H1 (cell line): ENCODE measurements around the gene CIC. TPM values are rescaled to one million over a fixed set of nuclear protein-coding genes. Genes with fewer than 3 reads are reported as not detected.

Source experiments
- FOSL1 ChIP-seq: IDR thresholded peaks from 2 replicates; pipeline ENCODE4 v1.6.1; 2011; ENCODE audit warnings: mild to moderate bottlenecking, low read depth, low read length, moderate library complexity; ENCODE audit not compliant: insufficient read depth
- HDAC6 ChIP-seq: IDR thresholded peaks from one replicate; pipeline ENCODE4 v1.7.1; 2012; ENCODE audit warnings: low read depth, mild to moderate bottlenecking, inconsistent platforms, low read length, moderate library complexity
- KDM1A ChIP-seq: fragments of 200-600, 300-600 bp; sonication (generic); IDR thresholded peaks from 2 replicates; pipeline ENCODE4 v1.7.1; 2016; ENCODE audit warnings: mild to moderate bottlenecking, low read length, borderline replicate concordance
- RBBP5 ChIP-seq: IDR thresholded peaks from 2 replicates; pipeline ENCODE4 v1.7.1; 2012; ENCODE audit warnings: low read depth, mild to moderate bottlenecking, inconsistent platforms, low read length, moderate library complexity, borderline replicate concordance
- SP1 ChIP-seq: IDR thresholded peaks from 2 replicates; pipeline ENCODE4 v1.6.1; 2011; ENCODE audit warnings: low read depth, low read length
- polyA plus RNA-seq, 7 experiments: library from polyadenylated mRNA; depleted of rRNA in 3 of 7; stranded (reverse) in 5 of 7; unstranded in 2 of 7; fragments of >200 nt in 5 of 7; fragments of 200-250 nt in 2 of 7; gene quantifications; 1 replicate in 5 of 7; 2 replicates in 1 of 7; 4 replicates in 1 of 7; pipeline versions ENCODE4 v1.2.1 to v1.2.3, GENCODE V29; 2011 to 2013; ENCODE audit warnings: missing spikeins in 2 of 7, mixed read lengths in 2 of 7
- total RNA-seq: library from RNA; stranded (reverse); fragmentation: NEBNext Ultra II Directional; extraction: Animal tissue kit (Norgen Biotek cat#: 25700); gene quantifications from 2 replicates; pipeline ENCODE4 v1.2.1, GENCODE V29; 2021
- TF ChIP-seq, protein P1 (sequence below): IDR thresholded peaks from 2 replicates; pipeline ENCODE4 v1.6.1; 2012; ENCODE audit warnings: low read length, inconsistent platforms

Gene CIC
- total and polyA plus RNA-seq, 2 of the 8 experiments (the other 6 are each of a cell fraction or from before 2014, with no cell fraction given) = 13.2 to 43.6 TPM

DNA sequence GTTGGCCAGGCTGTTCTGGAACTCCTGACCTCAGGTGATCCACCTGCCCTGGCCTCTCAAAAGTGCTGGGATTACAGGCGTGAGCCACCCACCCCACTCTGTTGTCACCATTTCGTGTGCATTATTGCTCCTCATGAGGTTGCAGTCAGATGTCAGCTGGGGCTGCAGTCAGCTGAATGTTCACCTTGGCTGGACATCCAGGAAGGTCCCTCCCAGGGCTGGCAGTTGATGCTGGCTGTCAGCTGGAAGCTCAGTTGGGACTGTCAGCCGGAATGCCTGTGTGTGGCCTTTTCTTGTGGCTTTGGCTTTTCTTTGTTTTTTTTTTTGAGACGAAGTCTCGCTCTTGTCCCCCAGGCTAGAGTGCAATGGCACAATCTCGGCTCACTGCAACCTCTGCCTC lies 63.0 kb downstream of the CIC start (continued):
- TF ChIP-seq RBBP5 (no peak), KDM1A (no peak), FOSL1 (no peak), HDAC6 (no peak), SP1 (no peak)
- TF ChIP-seq, protein P1, sequence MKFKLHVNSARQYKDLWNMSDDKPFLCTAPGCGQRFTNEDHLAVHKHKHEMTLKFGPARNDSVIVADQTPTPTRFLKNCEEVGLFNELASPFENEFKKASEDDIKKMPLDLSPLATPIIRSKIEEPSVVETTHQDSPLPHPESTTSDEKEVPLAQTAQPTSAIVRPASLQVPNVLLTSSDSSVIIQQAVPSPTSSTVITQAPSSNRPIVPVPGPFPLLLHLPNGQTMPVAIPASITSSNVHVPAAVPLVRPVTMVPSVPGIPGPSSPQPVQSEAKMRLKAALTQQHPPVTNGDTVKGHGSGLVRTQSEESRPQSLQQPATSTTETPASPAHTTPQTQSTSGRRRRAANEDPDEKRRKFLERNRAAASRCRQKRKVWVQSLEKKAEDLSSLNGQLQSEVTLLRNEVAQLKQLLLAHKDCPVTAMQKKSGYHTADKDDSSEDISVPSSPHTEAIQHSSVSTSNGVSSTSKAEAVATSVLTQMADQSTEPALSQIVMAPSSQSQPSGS = no peak
